Sigmoid colon (tissue), 7 donors: Measurements from ENCODE around the gene KRTAP12-3. TPM values are rescaled to one million over a fixed set of nuclear protein-coding genes. Genes with fewer than 3 reads are reported as not detected.

ENCODE experiments used
- DNase-seq: peaks from one replicate; pipeline ENCODE4 v3.0.0-alpha.2; 2019
- H3K27ac ChIP-seq, 4 donors: fragments of 200-600 bp; sonication (generic); one replicate each; pipeline ENCODE4 v1.5.1; 2016 to 2019; ENCODE audit warnings: mild to moderate bottlenecking in 1 of 4
- H3K27me3 ChIP-seq, 3 donors: fragments of 200-600 bp; sonication (generic); one replicate each; pipeline ENCODE4 v1.5.1; 2019; ENCODE audit warnings: mild to moderate bottlenecking in 1 of 3
- H3K36me3 ChIP-seq, 4 donors: fragments of 200-600 bp; sonication (generic); one replicate each; pipeline ENCODE4 v1.5.1; 2016 to 2019
- H3K4me1 ChIP-seq, 4 donors: fragments of 200-600 bp; sonication (generic); one replicate each; pipeline ENCODE4 v1.5.1; 2017 to 2019
- H3K4me3 ChIP-seq, 4 donors: fragments of 200-600 bp; sonication (generic); one replicate each; pipeline ENCODE4 v1.5.1; 2017 to 2019; ENCODE audit warnings: mild to moderate bottlenecking in 2 of 4, moderate library complexity in 1 of 4
- H3K9me3 ChIP-seq, 4 donors: fragments of 200-600 bp in 3 of 4; sonication (generic) in 3 of 4; one replicate each; pipeline versions ENCODE4 v1.5.1 to v1.6.1; 2013 to 2019
- CTCF ChIP-seq, 4 experiments: fragments of 450-650 bp in 3 of 4; fragments of 200-600 bp in 1 of 4; IDR thresholded peaks; one replicate each; pipeline ENCODE4 v1.5.1; 2016 to 2019; ENCODE audit warnings: antibody characterized with exemption in 4 of 4, mild to moderate bottlenecking in 3 of 4, moderate library complexity in 2 of 4
- EP300 ChIP-seq, 4 donors: sonication (generic); formaldehyde crosslinking; IDR thresholded peaks; one replicate each; pipeline ENCODE4 v1.6.1; 2017; ENCODE audit warnings: antibody characterized with exemption in 4 of 4
- POLR2A ChIP-seq, 2 donors: fragments of 450-650 bp; IDR thresholded peaks; one replicate each; pipeline ENCODE4 v1.6.1; 2016; ENCODE audit warnings: antibody characterized with exemption in 2 of 2, mild to moderate bottlenecking in 2 of 2, moderate library complexity in 2 of 2
- POLR2AphosphoS5 ChIP-seq, 4 donors: sonication (generic); formaldehyde crosslinking; IDR thresholded peaks; one replicate each; pipeline ENCODE4 v1.6.1; 2017; ENCODE audit warnings: antibody characterized with exemption in 4 of 4
- WGBS, 2 donors: extraction: QIAGEN DNeasy Blood & Tissue Kit; methylation state at CpG; one replicate each; pipeline ENCODE4 v1.1.7; 2013; 5-methylcytosine and 5-hydroxymethylcytosine counted together
- intact Hi-C: fragments of 100-400 bp; cut with DNase I; formaldehyde crosslinking; loops from one replicate; pipeline ENCODE4 v1.15.1; 2023
- polyA plus RNA-seq, 3 donors: library from polyadenylated mRNA; stranded (reverse); fragments of 200-250 nt; gene quantifications; one replicate each; pipeline ENCODE4 v1.2.3, GENCODE V29; 2013
- total RNA-seq, 4 donors: library from RNA; depleted of rRNA; stranded (reverse); fragments of >200 nt; gene quantifications; one replicate each; pipeline ENCODE4 v1.1.0, GENCODE V29; 2016
- donor health status: healthy with polysubstance abuse.
- donor health status: Bipolar disorder and iron deficiency.
- donor health status: healthy.

Gene KRTAP12-3
- total and polyA plus RNA-seq, 7 donors: not detected

- peaks cover 0 to 5% (median 0%) of the 10 kb centered on the region in 3 donors for H3K27me3 ChIP-seq
- no peak for TF ChIP-seq EP300 (IDR thresholded peaks at IDR 0.05)
- TF ChIP-seq POLR2AphosphoS5 (IDR thresholded peaks at IDR 0.05): no peak
- no peak for TF ChIP-seq CTCF (IDR thresholded peaks at IDR 0.05)
- no peak for TF ChIP-seq POLR2A (IDR thresholded peaks at IDR 0.05)
- 49 to 74% methylated on average over 19 of the region's 19 CpGs for WGBS, 2 donors
- H3K4me1 ChIP-seq: no peaks in the 10 kb centered on the region
- H3K4me3 ChIP-seq: no peak within 1 kb of the TSS
- H3K36me3 ChIP-seq: no peaks in the 10 kb centered on the region
- peaks cover 0 to 6% (median 0%) of the 10 kb centered on the region in 4 donors for H3K9me3 ChIP-seq
- H3K27ac ChIP-seq: no peak within 1 kb of the TSS
- DNase-seq: no peak
- intact Hi-C loops: no loop called here
Observed at GRCh38 chr21:44666401-44667320, 8.9 kb downstream of the KRTAP12-3 start, which contains the start of gene KRTAP12-2. KRTAP12-2 (minus strand) TSS chr21:44666927; CDS start chr21:44666886, 41 bp downstream.

- TF ChIP-seq POLR2A (IDR thresholded peaks at IDR 0.05) (no peak), POLR2AphosphoS5 (IDR thresholded peaks at IDR 0.05) (no peak), CTCF (IDR thresholded peaks at IDR 0.05) (no peak), EP300 (IDR thresholded peaks at IDR 0.05) (no peak)
- intact Hi-C loops: no loop called here
- WGBS, 2 donors: 69 to 86% methylated on average over 1 of the region's 1 CpG
Observed at GRCh38 chr21:44667612-44668011, 9.9 kb downstream of the KRTAP12-3 start.

GRCh38 chr21:44670642-44671432, 13.1 kb downstream of the KRTAP12-3 start:
- intact Hi-C loops: no loop called here
- Histone ChIP-seq H3K27ac (no peak overlapping the region), H3K27me3 (peaks cover 0 to 5% (median 0%) of the 10 kb centered on the region in 3 donors), H3K9me3 (peaks cover 0 to 13% (median 0%) of the 10 kb centered on the region in 4 donors), H3K36me3 (no peaks in the 10 kb centered on the region), H3K4me1 (no peaks in the 10 kb centered on the region), H3K4me3 (no peak overlapping the region)
- WGBS, 2 donors: 69 to 82% methylated on average over 3 of the region's 3 CpGs
- DNase-seq: no peak
- no peak for TF ChIP-seq POLR2AphosphoS5 (IDR thresholded peaks at IDR 0.05)
- TF ChIP-seq EP300 (IDR thresholded peaks at IDR 0.05): no peak
- no peak for TF ChIP-seq POLR2A (IDR thresholded peaks at IDR 0.05)
- no peak for TF ChIP-seq CTCF (IDR thresholded peaks at IDR 0.05)

More at GRCh38 chr21:44667612-44668011, 9.9 kb downstream of the KRTAP12-3 start:
- Histone ChIP-seq H3K9me3 (peaks cover 0 to 9% (median 0%) of the 10 kb centered on the region in 4 donors), H3K36me3 (no peaks in the 10 kb centered on the region), H3K4me3 (no peak overlapping the region), H3K27me3 (peaks cover 0 to 5% (median 0%) of the 10 kb centered on the region in 3 donors), H3K27ac (no peak overlapping the region), H3K4me1 (no peaks in the 10 kb centered on the region)
- DNase-seq: no peak

GRCh38 chr21:44671911-44672310, 14.2 kb downstream of the KRTAP12-3 start:
- no peak for DNase-seq
- H3K9me3 ChIP-seq: peaks cover 0 to 13% (median 0%) of the 10 kb centered on the region in 4 donors
- peaks cover 0 to 5% (median 0%) of the 10 kb centered on the region in 3 donors for H3K27me3 ChIP-seq
- intact Hi-C loops: no loop called here
- no peak overlapping the region for H3K4me3 ChIP-seq
- no peaks in the 10 kb centered on the region for H3K4me1 ChIP-seq
- no peaks in the 10 kb centered on the region for H3K36me3 ChIP-seq
- TF ChIP-seq POLR2AphosphoS5 (IDR thresholded peaks at IDR 0.05) (no peak), EP300 (IDR thresholded peaks at IDR 0.05) (no peak), POLR2A (IDR thresholded peaks at IDR 0.05) (no peak), CTCF (IDR thresholded peaks at IDR 0.05) (no peak)
- no peak overlapping the region for H3K27ac ChIP-seq
- WGBS, 2 donors: 94 to 100% methylated on average over 1 of the region's 1 CpG
